HG02938 (cell line): Measurements from ENCODE around the gene HCK.
"Not testable (repeated sequence)": the region's sequence is repeated elsewhere in the genome, so short reads cannot be mapped to it uniquely, and the experiment has no call there.

ENCODE experiments used
- ATAC-seq: cut with Tn5 transposase; IDR thresholded peaks from one replicate; pipeline ENCODE4 v1.9.1; 2021; ENCODE audit warnings: mild to moderate bottlenecking, moderate library complexity; ENCODE audit not compliant: unreplicated experiment

HCK gene

DNA sequence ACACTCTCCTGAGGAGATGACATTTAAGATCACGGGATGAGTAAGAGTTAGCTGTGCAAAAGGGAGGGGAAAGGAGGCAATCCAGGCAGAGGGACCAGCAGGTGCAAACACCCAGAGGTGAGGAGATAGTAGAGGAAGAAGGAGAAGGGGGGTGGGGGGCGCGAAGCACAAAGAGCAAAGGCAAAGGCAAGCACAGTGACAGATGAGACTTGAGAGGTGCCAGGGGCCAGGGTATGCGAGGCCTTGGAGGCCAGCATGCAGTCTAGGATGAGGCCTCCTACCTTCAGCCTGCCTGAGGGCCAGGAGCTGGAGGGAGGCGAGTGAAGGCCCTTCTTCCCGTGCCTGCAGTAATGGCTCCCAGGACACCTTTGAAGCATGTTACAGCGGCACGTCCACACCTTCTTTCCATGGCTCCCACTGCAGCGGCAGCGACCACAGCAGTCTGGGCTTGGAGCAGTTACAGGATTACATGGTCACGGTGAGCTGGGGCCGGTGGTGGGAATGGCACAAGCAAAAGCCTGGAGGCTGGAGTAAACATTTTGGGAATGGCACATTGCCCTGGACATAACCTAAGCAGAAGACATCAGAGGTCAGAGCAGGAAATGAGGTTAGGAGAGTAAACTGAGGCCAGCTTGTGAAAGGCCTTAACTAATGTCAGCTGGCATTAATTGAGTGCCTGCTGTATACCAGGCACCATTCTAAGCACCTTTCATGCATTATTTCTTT is 23.2 kb upstream of the HCK start:
- no peak for ATAC-seq

DNA sequence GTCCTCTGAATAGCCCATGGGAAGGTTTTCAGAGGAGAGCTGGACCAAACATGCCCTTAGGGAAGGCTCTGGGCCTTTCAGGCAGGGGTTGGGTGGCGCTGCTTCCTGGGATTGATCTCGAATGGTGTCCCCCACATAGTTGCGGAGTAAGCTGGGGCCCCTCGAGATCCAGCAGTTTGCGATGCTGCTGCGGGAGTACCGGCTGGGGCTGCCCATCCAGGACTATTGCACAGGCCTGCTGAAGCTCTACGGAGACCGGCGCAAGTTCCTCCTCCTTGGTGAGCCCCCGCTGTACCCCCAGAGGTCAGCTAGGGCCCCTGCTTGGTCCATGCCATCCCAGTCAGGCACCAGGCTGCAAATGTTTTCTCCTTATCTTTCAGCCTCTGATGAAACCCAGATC is 22.5 kb upstream of the HCK start:
- ATAC-seq: no peak

DNA sequence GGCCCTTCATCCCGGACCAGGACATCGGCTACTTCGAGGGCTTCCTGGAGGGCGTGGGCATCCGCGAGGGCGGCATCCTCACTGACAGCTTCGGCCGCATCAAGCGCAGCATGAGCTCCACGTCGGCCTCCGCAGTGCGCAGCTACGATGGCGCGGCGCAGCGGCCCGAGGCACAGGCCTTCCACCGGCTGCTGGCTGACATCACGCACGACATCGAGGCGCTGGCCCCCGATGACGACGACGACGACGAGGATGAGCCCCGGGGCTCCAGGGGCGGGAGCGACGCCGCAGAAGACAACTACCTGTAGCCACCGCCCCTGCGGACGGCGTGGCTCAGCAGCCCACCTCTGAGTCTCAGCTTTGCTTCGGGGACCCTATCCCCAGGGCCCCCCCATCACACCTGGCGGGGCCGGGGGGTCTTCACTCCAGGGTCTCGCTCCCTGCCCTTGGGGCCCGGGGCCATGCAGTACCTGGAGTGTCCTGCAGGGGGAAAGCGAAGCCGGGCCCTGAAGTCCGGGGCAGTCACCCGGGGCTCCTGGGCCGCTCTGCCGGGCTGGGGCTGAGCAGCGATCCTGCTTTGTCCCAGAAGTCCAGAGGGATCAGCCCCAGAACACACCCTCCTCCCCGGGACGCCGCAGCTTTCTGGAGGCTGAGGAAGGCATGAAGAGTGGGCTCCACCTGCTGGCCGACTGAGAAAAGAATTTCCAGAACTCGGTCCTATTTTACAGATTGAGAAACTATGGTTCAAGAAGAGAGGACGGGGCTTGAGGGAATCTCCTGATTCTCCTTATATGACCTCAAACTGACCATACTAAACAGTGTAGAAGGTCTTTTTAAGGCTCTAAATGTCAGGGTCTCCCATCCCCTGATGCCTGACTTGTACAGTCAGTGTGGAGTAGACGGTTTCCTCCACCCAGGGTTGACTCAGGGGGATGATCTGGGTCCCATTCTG is 20.8 kb upstream of the HCK start:
- ATAC-seq: no peak

DNA sequence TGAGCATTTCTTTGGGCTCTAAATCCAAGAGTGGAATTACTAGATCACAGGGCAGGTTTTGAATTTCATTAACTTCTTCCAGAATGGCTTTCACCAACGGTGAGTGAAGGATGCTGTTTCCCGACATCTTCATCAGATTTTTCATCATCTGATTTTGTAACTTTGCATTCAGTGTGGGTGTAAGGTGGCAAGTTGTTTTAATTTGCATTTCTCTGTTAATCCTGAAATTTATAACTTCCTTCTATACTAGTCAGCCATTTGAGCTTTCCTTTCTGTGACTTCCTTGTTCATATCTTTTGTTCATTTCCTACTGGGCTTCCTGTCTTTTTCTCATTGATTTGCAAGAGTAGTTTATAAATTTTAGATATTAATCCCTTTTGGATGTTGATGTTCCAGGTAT is 18.7 kb upstream of the HCK start:
- no peak for ATAC-seq

DNA sequence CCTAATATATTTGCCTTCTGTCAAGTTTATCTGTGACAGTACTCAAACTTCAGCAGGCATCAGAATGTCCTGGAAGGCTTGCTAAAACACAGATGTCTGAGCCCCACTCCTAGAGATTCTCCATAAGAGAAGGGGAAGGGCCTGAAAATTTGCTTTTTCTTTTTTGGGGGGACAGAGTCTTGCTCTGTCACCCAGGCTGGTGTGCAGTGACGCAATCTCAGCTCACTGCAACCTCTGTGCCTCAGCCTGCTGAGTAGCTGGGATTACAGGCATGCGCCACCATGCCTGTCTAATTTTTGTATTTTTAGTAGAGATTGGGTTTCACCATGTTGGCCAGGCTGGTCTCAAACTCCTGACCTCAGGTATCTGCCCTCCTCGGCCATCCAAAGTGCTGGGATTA is 18.3 kb upstream of the HCK start:
- not testable (repeated sequence) for ATAC-seq

DNA sequence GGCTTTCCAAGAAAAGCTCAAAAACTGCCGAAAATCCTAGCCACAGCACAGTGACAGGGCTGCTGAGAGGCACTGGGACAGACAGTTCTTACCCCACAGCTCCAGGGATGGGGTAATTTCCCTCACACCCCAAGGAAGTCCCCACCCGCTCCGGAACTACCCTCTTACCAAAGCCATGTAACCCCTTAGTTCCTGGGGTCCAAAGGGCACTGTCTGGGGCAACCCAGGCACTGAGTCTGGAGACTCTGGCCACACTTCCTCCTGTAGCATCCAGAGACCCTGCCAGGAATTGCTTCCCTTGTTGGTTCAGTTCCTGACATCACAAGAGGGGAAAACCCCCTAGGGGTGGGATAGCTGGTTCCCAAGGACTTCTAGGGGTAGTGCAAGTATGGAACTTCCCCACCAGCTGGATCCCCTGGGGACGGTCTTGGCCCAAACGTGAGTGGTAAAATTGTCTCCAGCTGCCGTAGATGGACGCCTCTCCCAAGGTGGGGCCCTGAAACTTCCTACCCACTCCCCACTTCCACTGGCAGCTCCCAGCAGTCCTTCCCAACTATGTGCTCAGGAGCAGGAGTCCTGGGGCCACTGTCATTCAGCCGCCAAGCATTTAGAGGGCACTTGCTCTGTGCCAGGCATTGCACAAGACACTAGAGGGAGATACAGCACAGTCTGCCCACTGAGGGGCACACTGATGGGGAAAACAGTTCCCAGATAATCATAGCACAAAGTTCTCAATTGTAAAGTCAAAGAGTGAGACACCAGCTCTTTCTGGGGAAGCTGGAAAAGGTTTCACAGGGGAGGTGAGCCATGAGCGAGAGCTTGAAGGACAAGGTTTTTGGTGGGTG is 17.2 kb upstream of the HCK start:
- no peak for ATAC-seq

DNA sequence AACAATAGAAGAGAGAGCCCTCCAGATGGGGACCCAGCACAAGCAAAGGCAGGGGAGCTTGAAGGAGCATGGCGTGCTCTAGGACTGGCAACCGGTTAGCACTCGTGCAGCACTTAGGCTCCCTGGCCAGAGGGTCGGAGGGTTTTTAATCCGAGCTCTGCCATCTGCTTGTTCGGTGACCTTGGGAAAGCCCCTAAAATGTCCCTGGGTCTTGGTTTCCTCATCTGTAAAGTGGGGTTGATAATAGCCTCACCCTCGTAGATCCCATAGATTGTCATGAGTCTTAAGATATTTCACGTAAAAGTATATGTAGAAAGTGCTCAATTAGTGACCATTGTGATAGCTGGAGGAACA is 16.6 kb upstream of the HCK start:
- ATAC-seq: no peak

DNA sequence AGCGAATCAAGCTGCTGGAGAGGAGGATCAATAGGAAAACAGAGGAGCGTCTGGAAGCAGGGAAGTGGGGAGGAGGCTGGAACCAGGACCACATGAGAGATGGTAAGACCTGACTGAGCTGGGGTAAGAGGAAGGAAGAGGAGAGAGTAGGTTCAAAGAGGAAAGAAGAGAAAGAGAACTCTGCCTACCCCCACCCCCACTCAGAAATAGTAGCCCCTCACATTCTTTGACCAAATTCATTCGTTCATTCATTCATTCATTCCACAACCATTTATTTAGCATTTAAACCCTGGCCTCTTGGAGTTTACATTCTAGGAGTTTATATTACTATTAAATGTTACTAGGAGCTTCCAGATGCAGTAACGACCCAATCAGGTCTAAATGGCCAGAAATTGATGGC is 15.8 kb upstream of the HCK start:
- no peak for ATAC-seq

DNA sequence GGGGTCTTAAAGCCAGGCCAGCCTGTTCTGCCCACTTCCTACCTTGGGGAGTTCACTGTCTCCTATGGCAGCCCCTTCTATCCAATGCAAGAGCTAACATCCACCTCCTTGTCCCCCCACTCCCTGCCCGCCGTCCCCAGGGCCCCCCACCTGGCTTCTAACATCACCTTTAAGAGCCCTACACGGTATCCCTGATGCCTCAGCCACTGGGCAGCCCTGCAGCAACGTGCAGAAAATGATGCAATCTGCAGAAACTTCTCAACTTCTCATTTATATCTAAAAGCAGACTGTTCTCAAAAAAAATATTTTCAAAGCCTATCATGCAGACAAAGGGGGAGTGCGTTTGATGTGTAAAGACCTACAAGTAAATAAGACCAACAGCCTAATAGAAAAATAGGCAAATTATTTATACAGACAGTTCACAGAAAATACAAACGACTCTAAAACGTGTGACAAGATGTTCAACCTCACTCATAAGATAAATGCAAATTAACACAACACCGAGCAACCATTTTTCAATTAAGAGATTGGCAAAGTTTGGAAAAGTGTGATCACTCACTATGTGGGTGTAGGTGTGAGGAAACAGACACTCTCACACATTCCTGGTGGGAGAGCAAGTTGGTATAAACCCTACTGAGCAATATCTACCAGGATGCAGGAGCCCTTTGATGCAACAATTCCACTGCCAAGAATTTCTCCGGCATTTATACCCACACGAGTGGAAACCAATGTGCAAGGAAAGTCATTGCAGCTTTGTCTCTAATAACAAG is 15.1 kb upstream of the HCK start:
- no peak for ATAC-seq

DNA sequence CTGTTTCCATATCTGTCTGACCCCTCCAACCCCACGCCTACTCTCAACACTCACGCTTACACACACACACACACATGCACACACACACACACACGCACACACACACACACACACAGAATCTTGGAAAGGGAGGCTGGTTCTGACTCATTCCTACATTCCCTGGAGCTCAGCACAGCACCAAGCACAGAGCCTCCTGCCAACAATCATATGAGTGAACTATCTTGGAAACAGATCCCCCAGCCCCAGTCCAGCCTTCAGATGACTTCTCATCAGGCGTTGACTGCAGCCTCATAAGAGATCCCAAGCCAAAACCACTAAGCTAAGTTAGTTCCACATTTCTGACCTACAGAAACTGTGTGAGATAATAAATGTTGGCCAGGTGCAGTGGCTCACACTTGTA is 14.1 kb upstream of the HCK start:
- no peak for ATAC-seq

DNA sequence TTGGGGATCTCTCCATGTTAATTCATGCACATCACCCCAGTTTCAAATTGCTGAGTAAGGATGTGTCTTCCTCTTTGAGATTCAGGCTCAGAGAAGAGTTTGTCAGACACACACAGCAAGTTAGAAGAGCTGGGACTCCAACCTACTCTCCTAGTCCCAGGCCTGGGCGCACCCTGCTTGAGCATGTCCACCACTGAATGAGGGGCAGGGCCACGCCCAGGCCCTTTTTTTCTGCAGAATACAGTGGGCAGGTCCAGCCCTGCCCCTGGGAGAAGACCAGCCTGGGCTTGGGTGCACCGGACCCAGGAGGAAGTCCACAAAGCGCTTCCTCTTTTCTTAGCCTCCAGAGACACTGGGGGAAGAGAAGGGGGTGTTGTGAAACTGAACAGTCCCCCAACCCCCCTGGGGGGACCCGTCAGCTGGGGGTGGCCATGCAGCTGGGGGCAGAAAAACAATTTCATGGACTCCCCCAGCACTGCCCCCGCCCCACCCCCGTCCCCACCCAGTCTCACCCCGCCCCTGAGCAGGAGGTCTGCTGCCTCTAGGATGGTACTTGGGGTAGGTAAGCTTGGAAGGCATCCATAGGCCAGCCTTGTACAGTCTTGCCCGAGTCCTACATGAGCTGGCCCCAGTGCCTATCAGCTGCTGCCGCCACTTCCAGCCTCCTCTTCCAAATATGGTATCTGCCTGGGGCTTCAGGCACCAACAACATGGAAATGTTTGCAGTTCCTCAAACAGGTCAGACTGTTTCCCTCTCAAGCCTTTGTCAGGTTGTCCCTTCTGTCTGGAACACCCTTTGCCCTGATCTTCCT is 11.7 kb upstream of the HCK start:
- no peak for ATAC-seq

DNA sequence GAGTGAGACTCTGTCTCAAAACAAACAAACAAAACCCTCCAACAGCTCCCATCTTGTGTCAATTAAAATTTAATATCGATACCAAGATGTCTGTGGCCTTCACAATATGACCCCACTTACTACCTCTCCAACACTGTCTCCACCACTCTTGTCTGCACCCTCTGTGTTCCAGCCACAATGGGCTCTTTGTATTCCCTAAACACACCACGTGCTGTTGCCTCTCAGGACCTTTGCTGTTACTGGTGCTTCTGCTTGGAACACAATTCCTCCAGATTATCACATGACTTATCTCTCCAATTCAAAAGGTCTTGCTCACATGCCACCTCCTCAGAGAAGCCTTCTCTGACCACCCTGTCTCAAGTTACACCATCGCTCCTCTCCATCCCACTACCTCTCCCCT is 6.0 kb upstream of the HCK start:
- no peak for ATAC-seq

DNA sequence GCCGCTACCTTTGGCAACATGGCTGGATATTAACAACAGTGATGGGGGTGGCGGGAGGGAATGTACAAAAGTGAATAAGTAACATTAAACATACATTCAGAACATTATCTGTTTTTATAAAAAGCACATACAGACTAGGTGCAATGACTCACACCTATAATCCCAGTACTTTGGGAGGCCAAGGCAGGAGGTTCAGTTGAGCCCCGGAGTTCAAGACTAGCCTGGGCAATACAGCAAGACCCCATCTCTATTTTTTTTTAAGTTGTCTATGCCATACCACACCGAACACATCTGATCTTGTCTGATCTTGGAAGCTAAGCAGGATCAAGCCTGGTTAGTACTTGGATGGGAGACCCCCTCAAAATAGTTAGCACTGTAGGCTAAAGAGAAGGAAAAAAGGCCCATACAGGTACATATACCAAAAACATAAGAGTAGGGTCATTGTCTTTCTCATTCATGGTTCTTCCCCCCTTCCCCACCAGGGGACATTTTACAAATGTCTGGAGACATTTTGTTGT is 1.7 kb upstream of the HCK start:
- ATAC-seq: no peak

DNA sequence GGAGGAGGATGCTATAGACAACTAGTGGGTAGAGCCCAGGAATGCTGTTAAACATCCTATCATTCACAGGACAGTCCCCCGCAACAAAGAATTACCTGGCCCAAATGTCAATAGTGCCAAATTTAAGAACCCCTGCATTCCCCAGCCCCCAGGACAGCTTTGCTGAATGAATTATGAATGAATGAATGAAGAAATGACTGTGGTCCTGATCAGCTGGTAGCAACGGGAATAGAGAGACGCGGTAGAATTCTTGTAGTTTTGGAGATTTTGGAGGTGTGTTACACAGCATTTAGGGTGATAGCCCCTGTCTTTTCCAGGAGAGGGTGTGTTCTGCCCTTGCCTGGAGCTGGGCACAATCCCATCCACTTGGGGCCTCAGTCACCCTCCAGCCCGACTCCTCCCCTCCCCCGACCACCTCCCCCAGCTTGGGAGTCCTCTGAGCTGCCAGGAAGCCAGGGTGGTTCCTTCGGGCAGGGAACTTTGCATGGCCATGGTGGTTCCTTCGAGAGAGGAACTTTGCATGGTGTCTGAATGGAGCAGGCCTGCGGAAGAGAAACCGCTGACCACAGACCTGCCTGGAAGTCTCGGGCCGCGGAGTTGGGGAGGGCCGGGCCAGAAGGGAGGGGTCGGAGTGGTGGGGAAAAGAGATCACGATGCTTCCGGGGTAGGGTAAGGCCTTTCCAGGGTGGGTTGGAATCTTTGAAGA is 1.0 kb upstream of the HCK start:
- ATAC-seq: no peak

DNA sequence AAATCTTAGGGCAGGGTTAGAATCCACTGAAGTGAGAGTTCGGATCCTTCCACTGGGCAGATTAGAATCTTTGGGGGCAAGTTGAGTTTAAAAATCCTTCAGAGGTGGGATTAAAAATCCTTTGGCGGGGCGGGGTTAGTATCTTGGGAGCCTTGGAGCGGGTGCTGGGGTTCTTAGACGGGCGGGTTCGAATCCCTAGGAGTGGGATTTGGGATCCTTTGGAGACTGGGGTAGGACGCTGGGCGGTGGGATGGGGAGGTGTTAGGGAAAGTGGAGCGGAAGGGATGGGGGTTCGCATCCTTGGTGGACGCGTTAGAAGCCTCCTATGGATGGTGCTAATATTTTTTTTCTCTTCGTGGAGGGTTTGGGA is 337 bp upstream of the HCK start:
- ATAC-seq: no peak

DNA sequence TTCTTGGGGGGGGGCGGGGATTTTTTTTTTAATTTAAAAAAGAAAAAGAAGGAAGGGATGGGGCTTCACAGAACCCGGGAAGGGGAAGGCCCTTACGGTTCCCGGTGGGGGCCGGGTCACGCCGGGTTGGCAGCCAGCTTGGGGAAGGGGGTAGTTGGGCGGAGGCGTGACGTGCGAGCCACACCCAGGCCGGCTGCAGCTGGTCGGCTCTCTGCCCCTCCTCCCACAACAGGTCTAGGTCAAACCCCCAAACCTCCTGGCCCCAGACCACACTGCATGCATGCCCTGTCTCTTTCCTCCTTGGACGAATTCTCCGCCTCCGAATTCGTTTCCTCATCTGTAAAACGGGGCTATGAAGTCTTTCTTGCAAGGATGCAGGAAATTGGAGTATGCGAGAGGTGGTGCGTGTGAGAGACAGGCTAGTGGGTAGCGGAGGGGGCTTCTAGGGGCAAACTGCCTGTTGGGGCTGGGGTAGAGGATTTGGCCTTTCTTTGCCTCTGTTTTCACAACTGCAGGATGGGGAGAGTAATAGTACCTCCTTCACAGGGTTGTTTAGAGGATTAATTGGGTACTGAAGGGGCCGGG is 828 bp downstream of the HCK start:
- no peak for ATAC-seq

DNA sequence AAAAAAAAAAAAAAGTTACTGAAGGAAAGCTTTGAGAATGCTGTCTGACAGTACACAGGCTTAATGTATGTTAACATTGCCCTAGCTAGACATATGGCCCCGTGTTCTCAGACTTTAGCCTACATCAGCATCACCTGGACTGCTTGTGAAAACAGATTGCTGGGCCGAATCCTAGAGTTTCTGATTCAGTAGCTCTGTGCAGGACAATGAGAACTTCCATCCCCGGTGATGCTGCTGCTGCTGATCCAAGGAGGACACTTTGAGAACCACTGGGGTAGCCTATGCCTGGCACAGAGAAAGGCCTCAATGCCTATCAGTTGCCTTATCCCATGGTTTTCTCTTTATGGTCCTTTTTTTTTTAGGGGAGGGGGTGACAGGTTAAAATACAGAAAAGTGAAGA is 1.6 kb downstream of the HCK start:
- no peak for ATAC-seq

DNA sequence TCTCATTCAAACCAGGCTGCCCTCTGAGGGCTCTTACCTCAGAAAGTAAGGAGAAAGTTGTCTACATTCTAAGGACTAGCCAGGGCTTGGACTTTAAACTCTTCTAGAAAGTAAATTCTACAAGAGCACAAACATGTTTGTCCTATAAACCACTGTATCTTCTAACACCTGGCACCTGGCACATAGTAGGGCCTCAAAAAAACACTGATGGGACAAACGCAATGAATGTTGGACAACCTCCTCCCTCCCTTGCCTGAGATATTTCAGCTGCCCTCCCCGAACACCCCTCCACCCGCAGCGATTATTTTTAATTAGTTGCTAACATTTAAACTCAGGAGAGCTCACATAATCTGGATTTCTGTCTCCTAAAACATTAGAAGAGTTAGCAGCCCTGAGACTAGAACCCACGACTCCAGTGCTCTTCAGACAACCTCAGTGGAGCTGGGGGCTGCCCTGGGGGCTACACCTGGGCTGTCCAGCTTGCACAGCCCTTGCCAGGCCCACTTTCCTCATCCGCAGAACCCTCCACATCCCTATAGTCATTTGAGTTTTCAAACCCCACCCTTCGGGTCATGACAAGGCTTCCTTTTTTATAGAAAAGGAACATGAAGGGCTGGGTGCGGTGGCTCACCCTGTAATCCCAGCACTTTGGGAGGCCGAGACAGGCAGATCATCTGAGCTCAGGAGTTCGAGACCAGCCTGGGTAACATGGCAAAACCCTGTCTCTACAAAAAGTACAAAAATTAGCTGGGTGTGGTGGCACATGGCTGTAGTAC is 4.9 kb downstream of the HCK start:
- ATAC-seq: no peak
